EL (cell line): ENCODE results near the gene AKIP1.
A peak's percentile ranks its signal among the peaks of the same experiment; 100 is the strongest.
"Not testable (repeated sequence)": the region's sequence is repeated elsewhere in the genome, so short reads cannot be mapped to it uniquely, and the experiment has no call there.

ENCODE experiments used
- DNase-seq: peaks from one replicate; pipeline ENCODE4 v3.0.0-alpha.2; 2016

The AKIP1 gene, protein sequence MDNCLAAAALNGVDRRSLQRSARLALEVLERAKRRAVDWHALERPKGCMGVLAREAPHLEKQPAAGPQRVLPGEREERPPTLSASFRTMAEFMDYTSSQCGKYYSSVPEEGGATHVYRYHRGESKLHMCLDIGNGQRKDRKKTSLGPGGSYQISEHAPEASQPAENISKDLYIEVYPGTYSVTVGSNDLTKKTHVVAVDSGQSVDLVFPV

DNA sequence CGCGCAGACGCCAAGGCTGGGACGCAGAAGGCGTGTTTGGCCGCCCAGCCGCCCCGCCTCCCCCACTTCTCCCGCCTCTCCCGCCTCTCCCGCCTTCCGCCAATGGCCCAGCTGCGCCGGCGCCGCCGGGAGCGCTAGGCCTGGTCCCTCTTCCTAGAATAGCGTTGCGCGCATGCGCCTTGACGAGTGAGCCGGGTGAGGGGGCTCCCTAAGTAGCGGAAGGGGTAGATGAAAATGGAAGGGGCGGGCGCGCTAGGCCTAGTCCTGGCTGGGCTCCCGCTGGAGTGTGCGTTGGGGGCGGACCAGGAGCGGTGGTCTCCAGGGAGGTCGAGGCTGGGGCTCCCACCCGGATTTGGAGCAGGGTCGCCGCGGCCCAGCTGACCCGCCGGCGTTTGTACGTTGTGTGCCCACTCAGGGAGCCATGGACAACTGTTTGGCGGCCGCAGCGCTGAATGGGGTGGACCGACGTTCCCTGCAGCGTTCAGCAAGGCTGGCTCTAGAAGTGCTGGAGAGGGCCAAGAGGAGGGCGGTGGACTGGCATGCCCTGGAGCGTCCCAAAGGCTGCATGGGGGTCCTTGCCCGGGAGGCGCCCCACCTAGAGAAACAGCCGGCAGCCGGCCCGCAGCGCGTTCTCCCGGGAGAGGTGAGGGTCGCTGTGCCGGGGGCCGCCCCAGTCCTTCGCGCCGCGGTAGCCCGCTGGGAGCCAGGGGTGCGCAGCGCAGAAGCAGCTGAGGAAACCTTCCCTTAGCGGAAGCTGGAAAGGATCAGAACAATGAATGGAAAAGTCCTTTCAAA is at the start of gene AKIP1:
TSS of gene AKIP1 (plus strand) at position 161 of the 795 bp plus-strand sequence. CDS start at position 422, 261 bp downstream.
- DNase-seq, result peak; percentile 97

DNA sequence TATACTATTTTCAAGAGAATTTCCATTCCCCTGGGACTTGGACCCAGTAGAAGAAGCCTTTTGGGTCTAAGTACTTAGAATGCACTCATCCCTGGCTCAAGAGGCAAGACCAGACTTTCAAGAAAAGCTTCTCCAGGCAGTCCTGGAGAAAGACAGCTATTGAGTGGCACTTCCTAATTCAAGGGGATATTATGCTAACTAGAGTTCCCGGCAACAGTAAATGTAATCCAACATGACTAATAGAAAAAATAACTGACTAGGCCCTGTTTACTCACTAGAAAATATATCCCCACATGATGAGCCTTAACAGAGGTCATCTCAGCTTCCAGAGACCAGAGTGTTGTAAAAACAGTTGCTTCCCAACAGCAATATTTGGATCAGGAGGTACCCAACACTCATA is 47.2 kb upstream of the AKIP1 start:
- DNase-seq, result peak; percentile 66

DNA sequence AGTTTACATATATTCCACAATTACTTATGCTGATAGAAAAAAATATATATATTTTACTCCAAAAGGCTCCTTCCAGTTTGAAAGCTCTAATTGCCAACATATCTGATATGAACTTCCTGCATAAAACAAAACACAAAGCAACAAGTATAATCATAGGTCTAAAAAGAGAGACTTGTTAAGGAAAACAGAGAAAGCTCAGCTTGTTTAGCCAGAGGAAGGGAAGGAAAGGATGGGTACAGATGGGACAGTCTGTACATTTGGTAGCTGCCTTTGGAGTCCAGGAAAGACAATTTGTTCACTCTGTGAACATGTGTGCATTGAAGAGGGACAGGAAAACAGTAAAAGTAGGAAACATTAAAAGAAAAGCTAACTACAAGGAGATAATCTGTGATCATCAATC is 45.7 kb upstream of the AKIP1 start:
- no peak for DNase-seq

DNA sequence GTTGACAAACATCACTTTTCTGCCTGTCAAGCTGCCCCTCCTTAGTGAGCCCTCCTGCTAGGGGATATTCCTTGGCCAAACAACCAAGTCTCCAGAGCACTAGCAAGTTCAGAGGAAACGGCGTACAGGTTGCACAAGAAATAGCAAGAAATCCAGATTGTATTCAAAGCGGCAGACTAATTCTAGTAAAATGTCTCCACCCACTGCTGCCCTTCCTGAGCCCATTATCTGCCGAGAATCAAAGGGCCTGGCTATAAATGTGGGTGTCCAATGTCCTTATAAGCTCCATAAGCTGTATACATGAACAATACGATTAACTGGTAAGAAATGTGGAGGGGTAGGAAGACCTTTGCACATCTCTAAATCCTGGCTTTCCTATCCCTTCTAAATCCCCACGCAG is 44.0 kb upstream of the AKIP1 start:
- peak; percentile 52 for DNase-seq

DNA sequence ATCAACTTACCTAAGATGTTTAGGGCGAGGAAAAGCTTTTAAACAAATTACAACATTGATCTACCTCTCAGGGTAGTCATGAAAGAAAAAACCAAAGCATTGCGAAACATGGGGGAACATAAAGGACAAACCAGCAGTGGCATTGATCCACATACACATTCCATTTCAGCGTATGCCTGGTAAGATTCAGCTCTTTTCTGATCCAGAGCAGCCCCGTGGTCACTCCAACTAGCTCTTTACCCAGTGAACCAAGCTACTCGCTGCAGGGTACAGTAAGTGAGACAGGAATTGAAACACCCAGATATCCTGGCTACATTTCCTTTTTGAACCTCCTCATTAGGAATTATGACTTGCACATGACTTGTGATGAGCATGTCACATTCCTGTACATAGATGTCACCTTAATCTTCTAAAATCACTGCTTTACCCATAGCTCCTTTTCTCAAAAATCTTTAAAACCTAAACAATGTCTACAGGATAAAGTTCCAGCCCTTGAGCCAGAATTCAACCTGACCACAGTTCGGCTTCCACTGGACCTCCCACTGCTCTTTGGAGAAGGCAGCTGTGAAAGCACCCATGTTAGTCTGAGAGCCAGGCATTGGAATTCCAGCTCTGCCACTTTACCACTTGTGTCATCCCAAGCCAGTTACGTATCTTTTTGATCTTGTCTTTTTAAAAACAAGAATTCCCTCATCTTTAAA is 42.9 kb upstream of the AKIP1 start:
- DNase-seq, result peak; percentile 73

DNA sequence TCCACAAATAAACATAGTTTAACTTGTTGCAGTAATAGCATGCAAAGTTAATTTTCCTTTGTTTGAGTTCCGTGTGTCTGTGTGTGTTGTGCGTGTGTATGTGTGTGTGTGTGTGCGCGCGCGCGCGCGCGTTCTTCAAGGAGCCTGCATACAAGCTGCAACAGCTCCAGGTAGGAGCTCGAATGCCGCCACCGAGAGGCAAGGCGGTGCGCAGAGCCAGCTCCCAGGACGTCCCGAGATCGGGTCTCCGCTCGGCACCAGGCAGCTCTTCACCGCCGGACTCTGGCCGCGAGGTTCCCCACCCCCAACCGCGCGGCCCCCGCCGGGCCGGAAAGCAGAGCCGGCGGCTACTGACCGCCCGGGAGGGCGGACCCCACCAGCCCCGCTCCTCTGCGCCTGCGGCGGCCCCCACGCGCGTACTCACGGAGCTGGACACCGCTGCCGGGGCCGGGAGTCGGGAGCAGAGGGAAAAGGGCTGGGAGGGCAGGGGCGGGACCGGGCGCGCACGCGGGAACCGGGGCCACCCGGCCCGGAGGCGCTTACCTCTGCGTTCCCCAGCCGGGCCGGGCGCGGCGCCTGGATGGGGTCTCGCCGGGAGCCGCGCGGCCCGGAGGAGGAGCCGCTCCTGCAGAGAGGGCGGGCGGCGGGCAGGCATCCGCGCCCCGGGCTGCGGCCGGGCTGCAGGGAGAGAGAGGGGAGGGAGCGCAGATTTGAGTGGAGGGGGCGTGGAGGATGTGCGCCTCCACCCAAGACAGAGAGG is 40.4 kb upstream of the AKIP1 start:
- DNase-seq, result peak; percentile 68

DNA sequence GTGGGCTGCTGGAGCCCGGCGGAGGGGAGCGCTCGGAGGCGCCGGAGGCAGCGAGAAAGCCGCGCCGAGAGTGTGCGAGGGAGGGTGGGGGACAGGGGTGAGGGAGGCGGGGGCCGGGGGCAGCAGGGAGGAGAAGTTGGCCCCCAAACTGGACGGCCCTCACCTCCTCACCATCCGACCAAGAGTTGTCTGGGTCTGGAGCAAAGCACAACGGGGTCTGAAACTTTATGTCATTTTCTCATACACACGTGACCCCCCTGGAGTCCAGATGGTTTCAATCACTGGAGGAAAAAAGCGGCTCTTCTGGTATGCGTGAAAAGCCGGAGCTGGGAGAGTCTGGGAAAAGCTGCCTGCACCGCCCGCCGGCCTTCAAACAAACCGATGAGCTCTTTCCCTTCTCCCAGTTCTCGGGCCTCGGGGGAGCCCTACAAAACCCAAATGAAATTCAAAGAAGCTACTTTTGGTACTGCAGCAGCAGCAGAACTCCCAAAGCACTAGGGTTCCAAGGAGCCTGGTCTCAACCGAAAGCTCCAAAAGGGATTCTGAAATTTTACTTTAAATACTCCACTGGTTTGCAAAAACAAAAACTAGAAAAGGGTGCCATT is 39.7 kb upstream of the AKIP1 start:
- DNase-seq, result peak; percentile 94

DNA sequence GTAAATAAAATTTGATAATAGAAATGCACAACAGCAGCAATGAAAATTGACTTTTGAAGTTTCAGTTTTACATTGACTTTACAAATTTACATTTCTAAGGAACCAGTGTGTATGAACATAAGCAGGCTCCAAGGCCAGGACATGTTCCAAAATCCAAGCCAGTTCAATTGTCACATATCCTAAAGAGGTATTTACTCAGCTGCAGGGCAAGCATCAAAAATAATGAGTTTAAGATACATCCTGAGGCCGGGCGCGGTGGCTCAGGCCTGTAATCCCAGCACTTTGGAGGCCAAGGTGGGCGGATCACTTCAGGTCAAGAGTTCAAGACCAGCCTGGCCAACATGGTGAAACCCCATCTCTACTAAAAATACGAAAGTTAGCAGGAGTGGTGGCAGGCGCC is 39.0 kb upstream of the AKIP1 start:
- DNase-seq, result no peak

DNA sequence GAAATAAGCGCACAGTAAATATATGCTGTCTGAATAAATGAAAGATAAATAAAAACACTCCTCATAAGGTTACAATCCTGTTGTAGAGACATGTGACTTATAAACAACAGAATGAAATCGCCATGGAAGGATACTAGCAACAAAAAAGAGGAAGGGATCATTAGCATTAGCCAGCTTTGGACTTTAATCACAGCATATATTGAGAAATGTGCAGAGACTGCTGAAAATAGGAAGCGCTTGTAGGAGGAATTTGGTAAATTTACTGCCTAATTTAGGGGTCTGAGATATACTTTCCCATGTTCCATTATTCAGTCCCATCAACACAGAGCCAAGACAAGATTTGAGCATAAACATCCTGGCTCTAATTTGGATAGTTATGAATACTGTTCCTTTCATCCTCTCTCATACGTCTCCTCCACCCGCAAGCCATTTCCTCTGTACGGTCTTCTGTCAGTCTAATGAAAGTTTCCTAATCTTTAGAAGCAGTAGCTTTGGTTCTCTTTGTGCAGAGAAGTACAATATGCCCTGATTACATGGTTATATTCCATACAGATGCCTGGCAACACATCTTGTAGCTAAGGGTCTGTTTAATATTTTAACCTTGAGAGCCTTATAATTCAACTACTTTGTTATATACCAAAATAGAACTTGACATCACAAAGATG is 37.1 kb upstream of the AKIP1 start:
- no peak for DNase-seq

DNA sequence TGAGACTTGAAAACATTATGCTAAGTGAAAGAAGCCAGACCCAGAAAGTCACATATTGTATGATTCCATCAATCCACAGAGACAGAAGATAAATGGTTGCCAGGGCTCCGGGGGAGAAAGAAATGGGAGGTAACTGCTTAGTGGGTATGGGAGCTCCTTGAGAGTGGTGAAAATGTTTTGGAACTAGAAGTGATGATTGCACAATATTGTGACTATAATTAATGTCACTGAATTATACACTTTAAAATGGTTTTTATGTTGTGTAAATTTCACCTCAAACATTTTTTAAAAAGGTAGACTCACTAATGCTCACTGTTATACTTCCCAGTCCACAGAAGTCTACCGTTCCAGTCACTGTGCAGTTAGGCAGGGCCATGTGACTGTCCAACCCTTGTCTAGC is 32.2 kb upstream of the AKIP1 start:
- DNase-seq, result no peak

DNA sequence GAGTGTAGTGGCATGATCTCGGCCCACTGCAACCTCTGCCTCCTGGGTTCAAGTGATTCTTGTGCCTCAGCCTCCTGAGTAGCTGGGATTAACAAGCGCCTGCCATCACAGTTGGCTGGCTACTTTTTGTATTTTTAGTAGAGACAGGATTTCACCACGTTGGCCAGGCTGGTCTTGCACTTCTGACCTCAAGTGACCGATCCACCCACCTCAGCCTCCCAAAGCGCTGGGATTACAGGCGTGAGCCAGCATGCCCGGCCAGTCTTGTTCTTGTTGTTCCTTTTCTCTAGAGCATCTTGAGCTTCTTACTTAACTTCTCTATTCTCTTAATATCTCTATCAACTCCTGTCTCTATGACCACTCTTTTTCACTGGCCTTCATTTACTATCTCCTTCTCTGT is 29.4 kb upstream of the AKIP1 start:
- DNase-seq, result not testable (repeated sequence)

DNA sequence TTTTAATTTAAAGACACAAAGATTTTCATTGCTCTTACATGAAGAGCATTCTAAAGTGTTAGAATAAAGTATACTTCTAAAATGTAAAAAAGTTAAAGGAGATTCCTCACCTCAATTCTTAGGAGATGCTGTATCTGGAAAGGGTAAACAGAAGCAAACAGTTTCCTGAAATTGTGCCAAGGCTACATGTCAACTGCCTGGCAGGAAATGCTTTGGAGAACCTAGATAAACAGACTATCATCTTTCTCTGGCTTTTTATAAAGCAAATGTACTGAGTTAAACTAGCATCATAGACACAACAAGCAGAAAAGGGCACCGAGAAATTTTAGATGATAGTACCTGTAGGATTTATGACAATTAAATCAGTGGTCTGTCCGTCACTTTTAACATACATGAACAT is 24.7 kb upstream of the AKIP1 start:
- no peak for DNase-seq

DNA sequence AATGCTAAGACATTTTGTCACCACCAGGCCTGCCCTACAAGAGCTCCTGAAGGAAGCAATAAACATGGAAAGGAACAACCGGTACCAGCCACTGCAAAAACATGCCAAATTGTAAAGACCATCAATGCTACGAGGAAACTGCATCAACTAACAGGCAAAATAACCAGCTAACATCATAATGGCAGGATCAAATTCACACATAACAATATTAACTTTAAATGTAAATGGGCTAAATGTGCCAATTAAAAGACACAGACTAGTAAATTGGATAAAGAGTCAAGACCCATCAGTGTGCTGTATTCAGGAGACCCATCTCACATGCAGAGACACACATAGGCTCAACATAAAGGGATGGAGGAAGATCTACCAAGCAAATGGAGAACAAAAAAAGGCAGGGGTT is 19.8 kb upstream of the AKIP1 start:
- DNase-seq, result not testable (repeated sequence)

DNA sequence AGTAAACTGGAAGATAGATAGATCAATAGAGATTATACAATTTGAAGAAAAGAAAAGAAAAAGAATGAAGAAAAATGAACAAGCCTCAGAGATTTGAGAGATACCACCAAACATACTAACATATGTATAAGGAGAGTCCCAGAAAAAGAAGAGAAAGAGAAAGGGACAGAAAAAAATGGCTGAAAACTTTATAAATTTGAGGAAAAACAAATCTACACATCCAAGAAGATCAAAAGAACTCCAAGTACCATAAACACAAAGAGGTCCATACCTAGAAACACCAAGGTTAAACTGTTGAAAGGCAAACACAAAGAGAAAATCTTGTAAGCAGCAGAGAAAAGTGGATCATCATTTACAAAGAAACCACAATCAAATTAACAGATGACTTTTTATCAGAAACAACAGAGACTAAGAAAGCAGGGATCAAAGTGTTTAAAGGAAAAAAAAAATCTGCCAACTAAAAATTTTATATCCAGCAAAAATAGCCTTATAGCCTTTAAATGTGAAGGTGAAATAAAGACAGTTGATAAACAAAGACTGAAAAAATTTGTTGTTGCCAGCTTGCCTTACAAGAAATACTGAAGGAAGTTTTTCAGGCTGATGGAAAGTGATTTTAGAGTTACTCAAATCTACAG is 11.8 kb upstream of the AKIP1 start:
- no peak for DNase-seq

DNA sequence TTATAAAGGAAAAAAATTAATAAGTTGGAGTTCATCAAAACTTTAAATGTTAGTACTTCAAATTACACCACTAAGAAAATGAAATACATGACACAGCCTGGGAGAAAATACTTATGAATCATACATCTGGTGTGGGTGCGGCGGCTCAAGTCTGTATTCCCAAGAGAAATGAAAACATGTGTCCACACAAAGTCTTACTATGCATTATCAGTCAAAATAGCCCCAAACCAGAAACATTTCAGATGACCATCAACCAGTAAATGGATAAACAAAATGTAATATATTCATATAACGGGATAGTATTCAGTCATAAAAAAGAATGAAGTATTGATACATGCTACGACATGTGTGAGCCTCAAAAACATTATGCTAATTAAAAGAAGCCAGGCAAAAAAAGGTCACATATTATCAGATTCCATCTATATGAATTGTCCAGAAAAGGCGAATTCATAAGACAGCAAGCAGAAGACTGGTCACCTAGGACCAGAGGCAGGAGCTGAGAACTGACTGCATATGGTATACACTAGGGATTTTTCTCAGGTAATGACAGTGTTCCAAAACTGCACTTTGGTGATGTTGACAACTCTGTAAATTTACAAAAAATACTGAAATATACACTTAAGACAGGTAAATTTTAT is 5.3 kb upstream of the AKIP1 start:
- peak; percentile 87 for DNase-seq

DNA sequence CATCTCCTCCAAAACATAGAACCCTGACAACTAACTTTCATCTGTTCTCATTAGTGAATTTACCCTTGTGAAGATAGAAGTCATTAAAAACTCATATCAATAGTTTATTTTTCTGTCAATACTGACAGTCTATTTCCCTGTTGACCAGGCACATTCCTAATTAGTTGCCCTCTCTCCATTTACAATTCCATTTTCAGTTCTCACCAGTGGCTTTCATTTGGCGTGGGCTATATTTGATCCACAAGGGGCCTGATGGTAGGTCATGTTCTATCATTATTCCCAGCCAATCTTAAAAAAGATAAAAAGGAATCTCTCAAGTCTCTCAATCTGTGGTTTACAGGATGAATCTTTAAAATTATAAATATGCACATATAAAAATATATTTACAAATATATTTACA is 3.9 kb upstream of the AKIP1 start:
- DNase-seq, result peak; percentile 23

DNA sequence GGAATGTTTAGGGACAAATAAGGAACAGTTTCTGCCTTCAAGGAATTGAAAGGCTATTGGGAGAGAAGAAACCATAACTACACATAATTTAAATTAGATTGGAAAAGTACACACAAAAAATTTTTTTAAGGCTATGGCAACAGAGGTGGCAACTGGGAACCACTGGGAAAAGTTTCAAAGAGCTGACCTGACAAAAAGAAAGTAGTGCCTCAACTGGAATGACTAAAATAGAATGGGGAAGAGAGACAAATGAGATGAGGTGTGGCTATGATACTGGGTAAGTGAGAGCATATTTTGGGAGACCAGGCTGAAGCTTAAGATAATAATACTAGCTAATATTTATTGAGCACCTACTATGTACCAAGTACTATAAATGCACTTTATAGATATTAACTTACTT is 2.9 kb upstream of the AKIP1 start:
- no peak for DNase-seq

DNA sequence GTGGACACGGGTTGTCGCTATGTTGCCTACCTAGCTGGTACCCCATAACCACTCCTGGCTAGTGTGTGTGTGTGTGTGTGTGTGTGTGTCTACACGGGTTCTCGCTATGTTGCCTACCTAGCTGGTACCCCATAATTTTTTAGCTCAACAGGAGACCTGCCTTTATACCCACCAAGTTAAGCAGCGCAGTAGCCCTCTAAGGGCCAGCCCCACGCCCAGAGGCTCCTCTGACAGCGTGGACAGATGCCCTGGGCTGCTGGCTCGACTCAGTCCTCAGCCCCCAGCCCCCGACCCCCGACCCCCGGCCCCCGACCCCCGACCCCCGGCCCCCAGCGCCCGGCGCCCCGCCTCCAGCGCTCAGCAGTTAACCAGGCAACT is 351 bp upstream of the AKIP1 start:
- DNase-seq, result no peak

DNA sequence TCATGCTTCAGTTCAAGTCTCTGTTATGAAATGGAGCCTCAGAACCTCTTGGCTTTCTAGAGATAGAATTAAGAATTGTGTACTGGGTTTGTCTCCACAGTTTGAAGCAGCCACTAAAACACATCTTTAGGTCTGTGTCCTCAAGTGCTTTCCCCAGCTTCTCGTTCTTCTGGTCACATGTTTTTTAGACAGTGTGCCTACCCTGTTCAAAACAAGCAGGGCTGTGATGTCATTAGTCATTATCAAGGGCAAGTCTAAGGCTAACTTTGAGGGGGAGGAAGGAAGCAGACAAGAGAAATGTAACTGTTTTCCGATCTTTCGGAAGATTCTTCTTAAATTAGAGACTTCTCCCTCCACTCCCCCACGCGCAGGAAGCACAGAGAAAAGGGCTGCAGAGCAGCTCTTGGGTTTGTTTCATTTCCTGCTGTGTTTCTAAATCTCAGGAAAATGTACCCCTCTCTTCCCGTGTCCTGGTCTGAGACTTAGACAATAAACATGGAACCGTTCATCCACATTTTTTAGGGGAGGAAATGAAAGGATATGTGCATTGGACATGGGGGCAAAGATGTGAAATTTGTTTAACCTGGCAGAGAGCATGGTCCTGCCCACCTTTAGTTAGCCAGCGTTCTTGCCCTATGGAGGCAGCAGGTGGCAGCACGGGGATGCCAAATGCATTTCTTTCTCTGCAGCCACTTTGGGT is 3.1 kb downstream of the AKIP1 start:
- DNase-seq, result peak; percentile 45

DNA sequence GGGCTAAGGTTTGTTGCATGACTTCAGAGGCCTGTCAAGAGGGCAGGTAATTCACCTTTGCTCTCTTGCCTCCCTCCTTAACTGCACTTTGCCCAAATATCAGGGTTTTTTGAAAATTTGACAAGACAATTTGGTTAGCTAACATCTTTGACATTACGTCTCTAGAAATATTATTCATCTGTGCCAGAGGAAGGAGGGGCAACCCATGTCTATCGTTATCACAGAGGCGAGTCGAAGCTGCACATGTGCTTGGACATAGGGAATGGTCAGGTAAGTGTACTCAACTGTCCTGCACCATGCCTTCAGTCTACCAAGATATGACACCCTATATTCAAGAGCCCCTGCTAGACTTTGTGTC is 3.7 kb downstream of the AKIP1 start:
- no peak for DNase-seq
